ENCODE measurements around the gene NECAB2. TPM values are rescaled to one million over a fixed set of nuclear protein-coding genes. Genes with fewer than 3 reads are reported as not detected.
A peak's percentile ranks its signal among the peaks of the same experiment; 100 is the strongest.

The NECAB2 gene
- total RNA-seq, 1 donor from 2014 or later = not detected

DNA sequence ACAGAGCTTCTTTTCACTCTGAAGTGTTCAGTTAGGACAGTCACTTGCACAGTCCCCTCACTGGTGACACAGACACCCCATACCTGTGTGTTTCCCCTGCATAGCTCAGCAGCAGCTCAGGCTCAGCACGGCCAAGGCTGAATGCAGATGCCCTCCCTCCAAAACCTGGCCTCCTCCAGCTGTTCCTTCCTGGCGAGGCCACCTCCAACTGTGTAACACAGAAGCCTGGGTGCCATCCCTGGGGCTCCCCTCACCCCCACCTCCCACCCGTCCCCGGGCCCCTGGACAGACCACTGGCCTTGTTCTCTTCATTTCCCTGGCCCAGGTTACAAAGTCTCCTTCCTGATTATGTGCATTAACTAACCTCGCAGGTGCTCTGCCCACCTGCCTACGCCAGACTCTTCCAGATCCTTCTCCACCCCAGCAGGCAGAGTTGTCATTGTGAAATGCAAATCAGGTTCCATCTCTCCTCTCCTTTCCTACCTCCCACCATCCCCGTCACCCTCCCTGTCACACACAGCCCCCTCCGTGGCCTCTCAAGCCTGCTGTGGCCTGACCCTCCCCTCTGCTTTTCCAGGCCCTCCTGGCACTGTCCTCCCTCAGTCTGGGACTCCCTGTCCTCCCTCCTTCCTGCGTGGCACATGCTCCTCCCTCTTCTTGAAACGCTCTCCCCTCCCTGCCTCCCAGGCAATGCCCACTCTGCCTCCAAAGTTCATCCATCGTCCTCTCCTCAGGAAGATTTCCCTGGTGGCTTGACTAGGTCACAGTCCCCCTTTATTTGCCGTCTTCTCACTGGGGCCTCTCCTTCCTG lies 42.7 kb upstream of the NECAB2 start:
- Mint-ChIP-seq H3K27me3 (no peaks in the 10 kb centered on the region), H3K27ac (no peak overlapping the region), H3K9me3 (no peaks in the 10 kb centered on the region), H3K36me3 (ENCODE audit: low read depth) (peaks cover 34% of the 10 kb centered on the region), H3K4me3 (no peak overlapping the region), H3K4me1 (peaks cover 5% of the 10 kb centered on the region)
- ChIA-PET CTCF (interaction anchor here (1.0 to 1.4 kb wide), 4 partner anchors 11 to 99 kb away, joined by 3 to 5 read pairs (median 4); no protein-coding TSS in a partner anchor), POLR2A (no interaction called here)
- intact Hi-C loops (cut with micrococcal nuclease) = loop anchor here (10.0 kb wide), 1 partner anchor 140 kb away; no protein-coding TSS in a partner anchor
- DNase-seq (no peak), ATAC-seq (ENCODE audit: low read depth) (no peak)
- TF ChIP-seq, protein P1, sequence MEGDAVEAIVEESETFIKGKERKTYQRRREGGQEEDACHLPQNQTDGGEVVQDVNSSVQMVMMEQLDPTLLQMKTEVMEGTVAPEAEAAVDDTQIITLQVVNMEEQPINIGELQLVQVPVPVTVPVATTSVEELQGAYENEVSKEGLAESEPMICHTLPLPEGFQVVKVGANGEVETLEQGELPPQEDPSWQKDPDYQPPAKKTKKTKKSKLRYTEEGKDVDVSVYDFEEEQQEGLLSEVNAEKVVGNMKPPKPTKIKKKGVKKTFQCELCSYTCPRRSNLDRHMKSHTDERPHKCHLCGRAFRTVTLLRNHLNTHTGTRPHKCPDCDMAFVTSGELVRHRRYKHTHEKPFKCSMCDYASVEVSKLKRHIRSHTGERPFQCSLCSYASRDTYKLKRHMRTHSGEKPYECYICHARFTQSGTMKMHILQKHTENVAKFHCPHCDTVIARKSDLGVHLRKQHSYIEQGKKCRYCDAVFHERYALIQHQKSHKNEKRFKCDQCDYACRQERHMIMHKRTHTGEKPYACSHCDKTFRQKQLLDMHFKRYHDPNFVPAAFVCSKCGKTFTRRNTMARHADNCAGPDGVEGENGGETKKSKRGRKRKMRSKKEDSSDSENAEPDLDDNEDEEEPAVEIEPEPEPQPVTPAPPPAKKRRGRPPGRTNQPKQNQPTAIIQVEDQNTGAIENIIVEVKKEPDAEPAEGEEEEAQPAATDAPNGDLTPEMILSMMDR (IDR thresholded peaks at IDR 0.05) = no peak

DNA sequence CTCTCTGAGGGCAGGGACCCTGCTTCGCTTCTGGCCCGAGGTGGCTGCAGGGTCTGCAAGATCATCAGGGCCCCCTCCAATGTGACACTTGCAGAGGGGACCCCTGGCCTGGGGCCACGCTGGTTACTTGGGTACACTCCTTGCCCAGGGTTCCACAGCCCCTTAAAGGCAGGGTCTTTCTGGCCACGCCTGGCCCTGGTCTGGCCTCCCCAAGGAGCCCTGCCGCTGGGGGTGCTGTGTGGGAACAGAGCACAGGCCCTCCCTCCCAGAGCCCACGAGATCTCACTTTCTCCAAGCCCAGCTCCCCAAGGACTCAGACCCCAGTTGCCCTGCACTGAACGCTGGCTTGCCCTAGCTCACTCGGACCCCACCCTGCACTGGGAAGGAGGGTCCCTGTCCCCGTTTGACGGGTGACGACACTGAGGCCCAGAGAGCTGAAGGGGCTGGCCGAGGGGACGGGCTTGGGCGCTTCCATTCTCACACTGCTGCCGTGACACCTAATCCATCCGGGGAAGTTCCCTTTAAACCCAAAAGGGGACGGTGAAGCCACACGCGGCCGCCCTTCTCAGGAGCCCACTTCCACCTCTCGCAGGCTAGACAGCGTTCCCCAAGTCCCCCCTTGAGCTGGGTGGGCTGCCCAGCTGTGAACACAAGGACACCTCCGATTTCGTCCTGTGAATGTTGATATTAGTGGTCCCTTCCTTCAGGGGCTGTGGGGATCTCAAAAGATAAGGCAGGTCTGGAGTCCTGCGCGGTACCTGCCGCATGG lies 41.9 kb upstream of the NECAB2 start:
- ATAC-seq (ENCODE audit: low read depth) (no peak), DNase-seq (no peak)
- TF ChIP-seq, protein P1 (IDR thresholded peaks at IDR 0.05) = no peak
- H3K27ac Mint-ChIP-seq = no peak overlapping the region
- no peaks in the 10 kb centered on the region for H3K27me3 Mint-ChIP-seq
- ChIA-PET POLR2A (no interaction called here), CTCF (interaction anchor here (0.9 to 1.5 kb wide), 4 partner anchors 14 to 261 kb away, joined by 3 to 5 read pairs (median 4); partner anchors contain the start of gene TAF1C)
- peaks cover 29% of the 10 kb centered on the region for H3K36me3 Mint-ChIP-seq (ENCODE audit: low read depth)
- no peaks in the 10 kb centered on the region for H3K9me3 Mint-ChIP-seq
- peaks cover 5% of the 10 kb centered on the region for H3K4me1 Mint-ChIP-seq
- H3K4me3 Mint-ChIP-seq = no peak overlapping the region
- intact Hi-C loops (cut with micrococcal nuclease) = loop anchor here (1.0 to 10.0 kb wide), 2 partner anchors 100 to 139 kb away; no protein-coding TSS in a partner anchor

DNA sequence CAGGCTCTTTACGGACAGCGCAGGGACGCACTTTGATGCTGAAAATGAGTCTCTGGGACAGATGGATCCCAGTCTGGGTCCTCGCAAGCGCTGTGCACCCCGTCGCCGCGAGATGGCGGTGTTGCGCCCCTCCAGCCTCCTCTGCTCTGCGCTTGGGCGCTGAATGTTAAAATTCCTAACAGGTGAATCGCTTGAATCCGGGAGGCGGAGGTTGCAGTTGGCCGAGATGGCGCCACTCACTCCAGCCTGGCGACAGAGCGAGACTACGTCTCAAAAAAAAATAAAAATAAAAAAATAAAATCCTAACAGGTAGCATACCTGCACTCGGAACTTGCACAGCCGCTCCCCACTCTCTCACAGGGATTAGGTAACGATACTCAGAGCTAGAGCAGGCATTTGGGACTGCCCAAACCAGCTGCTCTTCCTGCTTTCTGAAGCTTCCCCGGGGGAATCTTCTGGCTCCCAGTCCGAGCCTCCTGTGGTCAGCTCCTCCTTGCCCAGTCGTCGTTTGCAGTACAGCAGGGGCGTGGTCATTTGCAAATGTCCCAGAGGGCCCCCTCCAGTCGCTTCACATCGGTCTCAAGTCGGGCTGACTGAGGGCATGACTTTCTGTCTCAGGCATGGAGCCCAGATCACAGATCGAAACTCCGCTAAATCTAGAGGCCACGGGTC lies 41.2 kb upstream of the NECAB2 start:
- Mint-ChIP-seq H3K4me1 (peaks cover 5% of the 10 kb centered on the region), H3K27me3 (no peaks in the 10 kb centered on the region), H3K36me3 (ENCODE audit: low read depth) (peaks cover 26% of the 10 kb centered on the region), H3K27ac (no peak overlapping the region), H3K9me3 (no peaks in the 10 kb centered on the region), H3K4me3 (no peak overlapping the region)
- ChIA-PET CTCF (interaction anchor here (0.9 to 1.5 kb wide), 4 partner anchors 15 to 260 kb away, joined by 3 to 5 read pairs (median 4); partner anchors contain the start of gene TAF1C), POLR2A (no interaction called here)
- DNase-seq (peak; percentile 56), ATAC-seq (ENCODE audit: low read depth) (peak; percentile 83)
- intact Hi-C loops (cut with micrococcal nuclease) = loop anchor here (1.0 to 10.0 kb wide), 2 partner anchors 101 to 138 kb away; no protein-coding TSS in a partner anchor
- TF ChIP-seq, protein P1 (IDR thresholded peaks at IDR 0.05) = no peak

DNA sequence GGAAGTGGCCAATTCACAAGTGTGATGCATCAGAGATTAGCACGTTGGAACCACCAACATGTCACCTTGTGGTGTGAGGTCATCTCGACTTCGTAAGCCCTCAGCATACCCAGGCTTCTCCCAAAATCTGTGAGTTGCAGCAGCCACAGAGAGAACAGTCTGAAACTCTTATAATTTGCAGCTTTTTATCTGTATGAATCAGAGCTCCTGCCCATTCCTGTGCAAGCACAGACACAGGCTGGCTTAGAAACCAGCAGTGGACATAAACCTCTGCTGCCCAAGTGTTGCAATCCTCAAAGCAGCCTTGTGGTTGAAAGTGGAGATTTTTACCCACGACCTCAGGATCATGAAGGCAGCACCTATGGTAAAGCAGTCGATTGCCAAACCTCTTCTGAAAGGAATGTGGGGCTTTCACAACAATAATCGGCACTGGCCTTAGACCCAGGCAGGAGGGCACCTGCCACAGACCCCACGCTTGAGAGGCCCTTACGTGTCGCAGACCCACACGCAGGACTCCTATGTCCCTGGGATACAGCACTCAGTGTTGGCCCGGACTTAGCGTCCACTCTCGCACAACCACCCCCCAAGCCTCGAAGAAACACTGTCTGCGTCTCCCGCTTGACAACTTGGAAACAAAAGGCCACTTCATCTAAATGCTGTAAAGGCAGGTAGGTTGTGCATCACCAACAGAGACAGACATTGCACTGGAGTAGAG lies 39.5 kb upstream of the NECAB2 start:
- ChIA-PET CTCF (no interaction called here), POLR2A (no interaction called here)
- no peaks in the 10 kb centered on the region for H3K9me3 Mint-ChIP-seq
- intact Hi-C loops (cut with micrococcal nuclease) = loop anchor here (10.0 kb wide), 1 partner anchor 136 kb away; no protein-coding TSS in a partner anchor
- no peak overlapping the region for H3K4me3 Mint-ChIP-seq
- H3K27me3 Mint-ChIP-seq = no peaks in the 10 kb centered on the region
- TF ChIP-seq, protein P1 (IDR thresholded peaks at IDR 0.05) = no peak
- no peak for DNase-seq
- peaks cover 16% of the 10 kb centered on the region for H3K36me3 Mint-ChIP-seq (ENCODE audit: low read depth)
- H3K27ac Mint-ChIP-seq = no peak overlapping the region
- H3K4me1 Mint-ChIP-seq = peaks cover 5% of the 10 kb centered on the region
- ATAC-seq (ENCODE audit: low read depth) = no peak

Measured in activated B cell treated with CpG ODN at 0.5 μM for 24 hours (primary cell).